SK-N-SH (cell line): ENCODE measurements around the gene DOCK8. TPM values are rescaled to one million over a fixed set of nuclear protein-coding genes. Genes with fewer than 3 reads are reported as not detected.

Source experiments
- CTCF ChIA-PET: fragments of 300-600, 350-600 bp; formaldehyde crosslinking; extraction: SDS; loops from one replicate; lab custom pipeline; 2021; lab: Yijun Ruan, JAX
- POLR2A ChIA-PET: fragments of 350-600 bp; sonication (Branson Sonifier 250); formaldehyde crosslinking; extraction: SDS; loops from one replicate; lab custom pipeline; 2020; ENCODE audit warnings: antibody characterized with exemption, inconsistent platforms; lab: Yijun Ruan, JAX
- DNase-seq: peaks from one replicate; pipeline ENCODE4 v3.0.0; 2012
- H2AFZ ChIP-seq: fragments of 200-600 bp; sonication (generic); 2 replicates; pipeline ENCODE4 v1.8.1; 2016; ENCODE audit warnings: antibody characterized with exemption, mild to moderate bottlenecking, low read depth
- H3F3A ChIP-seq: fragments of 200-600 bp; sonication (generic); replicated peaks from 2 replicates; pipeline ENCODE3; 2016; ENCODE audit warnings: antibody characterized with exemption, mild to moderate bottlenecking; ENCODE audit not compliant: insufficient read depth
- H3K27ac ChIP-seq, 2 experiments: fragments of 200-500 bp in 1 of 2; fragments of 200-600 bp in 1 of 2; sonication (Bioruptor generic) in 1 of 2; sonication (generic), shearing (Covaris generic) in 1 of 2; 2 replicates each; pipeline versions ENCODE4 v1.5.1 to v1.6.1; 2014 to 2016; ENCODE audit warnings: low read depth in 2 of 2, inconsistent platforms in 1 of 2, low read length in 1 of 2, mild to moderate bottlenecking in 1 of 2, mixed read lengths in 1 of 2
- H3K27me3 ChIP-seq: fragments of 200-600 bp; sonication (generic), shearing (Covaris generic); 2 replicates; pipeline ENCODE4 v1.6.1; 2016; ENCODE audit warnings: mixed run types; ENCODE audit not compliant: insufficient read depth
- H3K36me3 ChIP-seq, 2 experiments: fragments of 200-500 bp in 1 of 2; fragments of 200-600 bp in 1 of 2; sonication (Bioruptor generic) in 1 of 2; sonication (generic) in 1 of 2; replicated peaks in 1 of 2; 2 replicates each; pipeline versions ENCODE3 to v1.5.1; 2014 to 2016; ENCODE audit warnings: low read length in 1 of 2, mild to moderate bottlenecking in 1 of 2; ENCODE audit not compliant: insufficient read depth in 2 of 2, control insufficient read depth in 1 of 2
- H3K4me1 ChIP-seq, 2 experiments: fragments of 200-500 bp in 1 of 2; fragments of 200-600 bp in 1 of 2; sonication (Bioruptor generic) in 1 of 2; sonication (generic), shearing (Covaris generic) in 1 of 2; 2 replicates each; pipeline versions ENCODE4 v1.5.1 to v1.6.1; 2014 to 2016; ENCODE audit warnings: low read depth in 1 of 2, low read length in 1 of 2, mixed run types in 1 of 2; ENCODE audit not compliant: insufficient read depth in 2 of 2, control insufficient read depth in 1 of 2
- H3K4me2 ChIP-seq: fragments of 200-600 bp; sonication (generic), shearing (Covaris generic); 2 replicates; pipeline ENCODE4 v1.6.1; 2017; ENCODE audit warnings: mixed run types
- H3K4me3 ChIP-seq, 2 experiments: fragments of 200-500 bp in 1 of 2; fragments of 200-600 bp in 1 of 2; sonication (Bioruptor generic) in 1 of 2; sonication (generic), shearing (Covaris generic) in 1 of 2; 2 replicates each; pipeline versions ENCODE4 v1.5.1 to v1.8.1; 2014 to 2016; ENCODE audit warnings: low read depth in 2 of 2, inconsistent platforms in 1 of 2, low read length in 1 of 2, mild to moderate bottlenecking in 1 of 2, mixed read lengths in 1 of 2, moderate library complexity in 1 of 2
- H3K79me2 ChIP-seq: fragments of 200-600 bp; sonication (generic); 2 replicates; pipeline ENCODE4 v1.8.1; 2017; ENCODE audit warnings: mild to moderate bottlenecking; ENCODE audit not compliant: insufficient read depth
- H3K9ac ChIP-seq: fragments of 200-600 bp; sonication (generic); 2 replicates; pipeline ENCODE4 v1.6.1; 2017; ENCODE audit warnings: mixed run types
- H3K9me2 ChIP-seq: fragments of 200-600 bp; sonication (generic); 2 replicates; pipeline ENCODE4 v1.6.1; 2017; ENCODE audit warnings: mixed run types
- H3K9me3 ChIP-seq: fragments of 200-600 bp; sonication (generic); 2 replicates; pipeline ENCODE4 v1.6.1; 2017; ENCODE audit warnings: mixed run types, mild to moderate bottlenecking, moderate library complexity
- H4K20me1 ChIP-seq: fragments of 200-600 bp; sonication (generic); 2 replicates; pipeline ENCODE4 v1.6.1; 2017; ENCODE audit warnings: mild to moderate bottlenecking, mixed run types; ENCODE audit not compliant: insufficient read depth
- CHD2 ChIP-seq: fragments of 150-350 bp; IDR thresholded peaks from 2 replicates; pipeline ENCODE4 v1.6.1; 2018; ENCODE audit warnings: low read length; ENCODE audit not compliant: partially characterized antibody
- EP300 ChIP-seq, 2 experiments: IDR thresholded peaks; 2 replicates each; pipeline versions ENCODE4 v1.4.0 to v1.6.1; 2012; ENCODE audit warnings: borderline replicate concordance in 1 of 2, low read depth in 1 of 2, low read length in 1 of 2
- EZH2phosphoT487 ChIP-seq: fragments of 200-600 bp; sonication (generic); IDR thresholded peaks from 2 replicates; pipeline ENCODE4 v1.6.1; 2017; ENCODE audit warnings: low read depth, mixed run types, mild to moderate bottlenecking, antibody characterized with exemption, moderate library complexity, borderline replicate concordance
- FOSL2 ChIP-seq: IDR thresholded peaks from 2 replicates; pipeline ENCODE4 v1.4.0; 2012; ENCODE audit warnings: low read depth, mild to moderate bottlenecking, moderate library complexity, borderline replicate concordance
- FOXJ3 ChIP-seq: sonication (generic); formaldehyde crosslinking; IDR thresholded peaks from 2 replicates; pipeline ENCODE4 v1.5.1; 2020; ENCODE audit warnings: mild to moderate bottlenecking, missing genetic modification reagents
- GABPA ChIP-seq: IDR thresholded peaks from 2 replicates; pipeline ENCODE4 v1.4.0; 2012; ENCODE audit warnings: low read depth, mild to moderate bottlenecking
- IRF3 ChIP-seq: fragments of 150-350 bp; IDR thresholded peaks from 2 replicates; pipeline ENCODE4 v1.6.1; 2016; ENCODE audit warnings: mild to moderate bottlenecking, low read depth, low read length
- MAX ChIP-seq: IDR thresholded peaks from 2 replicates; pipeline ENCODE4 v1.4.0; 2012; ENCODE audit warnings: low read depth
- NRF1 ChIP-seq: IDR thresholded peaks from 2 replicates; pipeline ENCODE4 v1.6.1; 2012; ENCODE audit warnings: low read depth, mild to moderate bottlenecking, low read length
- RAD21 ChIP-seq: IDR thresholded peaks from 2 replicates; pipeline ENCODE4 v1.6.1; 2012; ENCODE audit warnings: mild to moderate bottlenecking, low read length
- RCOR1 ChIP-seq: fragments of 150-350 bp; IDR thresholded peaks from 2 replicates; pipeline ENCODE4 v1.6.1; 2017; ENCODE audit warnings: antibody characterized with exemption, low read length
- REST ChIP-seq: IDR thresholded peaks from 2 replicates; pipeline ENCODE4 v1.6.1; 2012; ENCODE audit warnings: mild to moderate bottlenecking, low read depth, low read length, moderate library complexity
- RFX5 ChIP-seq: IDR thresholded peaks from 2 replicates; pipeline ENCODE4 v1.6.1; 2012; ENCODE audit warnings: mild to moderate bottlenecking, improper control_type of control experiment, low read length
- SIN3A ChIP-seq: IDR thresholded peaks from 2 replicates; pipeline ENCODE4 v1.6.1; 2012; ENCODE audit warnings: low read depth, mild to moderate bottlenecking, low read length, moderate library complexity, borderline replicate concordance
- SMC3 ChIP-seq: IDR thresholded peaks from 2 replicates; pipeline ENCODE4 v1.6.1; 2012; ENCODE audit warnings: low read depth, low read length, improper control_type of control experiment
- TAF1 ChIP-seq: IDR thresholded peaks from 2 replicates; pipeline ENCODE4 v1.6.1; 2012; ENCODE audit warnings: low read depth, mild to moderate bottlenecking, low read length, moderate library complexity, borderline replicate concordance
- TCF12 ChIP-seq: IDR thresholded peaks from 2 replicates; pipeline ENCODE4 v1.4.0; 2012
- TEAD4 ChIP-seq: IDR thresholded peaks from 2 replicates; pipeline ENCODE4 v1.4.0; 2012; ENCODE audit warnings: mild to moderate bottlenecking, borderline replicate concordance; ENCODE audit not compliant: insufficient read depth
- USF2 ChIP-seq: fragments of 150-350 bp; IDR thresholded peaks from 2 replicates; pipeline ENCODE4 v1.6.1; 2017; ENCODE audit warnings: antibody characterized with exemption, low read length, low read depth, borderline replicate concordance
- ZBTB33 ChIP-seq: IDR thresholded peaks from 2 replicates; pipeline ENCODE4 v1.4.0; 2012; ENCODE audit warnings: low read depth, borderline replicate concordance
- WGBS: methylation state at CpG from one replicate; pipeline ENCODE4 v1.1.6; 2017; ENCODE audit warnings: low lambda C conversion rate; 5-methylcytosine and 5-hydroxymethylcytosine counted together
- polyA plus RNA-seq, 3 experiments: library from polyadenylated mRNA; depleted of rRNA; stranded (reverse); fragments of >200 nt; gene quantifications; 2 replicates each; pipeline ENCODE4 v1.2.3, GENCODE V29; 2012

DOCK8 gene
- polyA plus RNA-seq, 1 of the 3 experiments (the other 2 are of a cell fraction), result not detected

GRCh38 chr9:437066-437465 lies 222.4 kb downstream of the DOCK8 start:
- H3F3A ChIP-seq, result no peaks in the 10 kb centered on the region
- H3K4me2 ChIP-seq, result no peak overlapping the region
- H3K9me3 ChIP-seq, result no peaks in the 10 kb centered on the region
- H3K27ac ChIP-seq, result no peak overlapping the region
- ChIA-PET CTCF (no interaction called here), POLR2A (no interaction called here)
- H3K27me3 ChIP-seq, result peaks cover 7% of the 10 kb centered on the region
- no peaks in the 10 kb centered on the region for H3K36me3 ChIP-seq
- H3K9ac ChIP-seq, result no peak overlapping the region
- DNase-seq, result no peak
- TF ChIP-seq SIN3A, result no peak
- no peak for TF ChIP-seq FOSL2
- TF ChIP-seq EZH2phosphoT487, result no peak
- no peak for TF ChIP-seq NRF1
- TF ChIP-seq MAX, result no peak
- no peak for TF ChIP-seq SMC3
- no peak for TF ChIP-seq RCOR1
- no peak for TF ChIP-seq TCF12
- TF ChIP-seq RAD21, result no peak
- TF ChIP-seq GABPA, result no peak
- TF ChIP-seq ZBTB33, result no peak
- TF ChIP-seq FOXJ3 (CRISPR knock-in tag), result no peak
- TF ChIP-seq CHD2, result no peak
- TF ChIP-seq EP300 (IDR thresholded peaks at IDR 0.05; ENCODE audit: borderline replicate concordance in 1 of 2, low read depth in 1 of 2, low read length in 1 of 2), result no peak
- no peak for TF ChIP-seq TEAD4
- 6% methylated on average over 1 of the region's 1 CpG for WGBS
- no peak overlapping the region for H3K4me3 ChIP-seq
- H4K20me1 ChIP-seq, result no peaks in the 10 kb centered on the region
- H3K9me2 ChIP-seq, result no peaks in the 10 kb centered on the region
- H2AFZ ChIP-seq, result no peak overlapping the region
- H3K79me2 ChIP-seq, result no peaks in the 10 kb centered on the region
- no peaks in the 10 kb centered on the region for H3K4me1 ChIP-seq

- Histone ChIP-seq H3K4me1 (no peaks in the 10 kb centered on the region), H3F3A (no peaks in the 10 kb centered on the region), H3K9me3 (no peaks in the 10 kb centered on the region), H3K4me2 (no peak overlapping the region), H2AFZ (no peak overlapping the region), H3K79me2 (no peaks in the 10 kb centered on the region), H3K27ac (no peak overlapping the region), H3K36me3 (no peaks in the 10 kb centered on the region), H3K4me3 (no peak overlapping the region), H4K20me1 (no peaks in the 10 kb centered on the region), H3K9ac (no peak overlapping the region), H3K27me3 (peaks cover 7% of the 10 kb centered on the region), H3K9me2 (no peaks in the 10 kb centered on the region)
- TF ChIP-seq RFX5 (no peak), REST (no peak), RAD21 (no peak), IRF3 (no peak), USF2 (no peak), TEAD4 (no peak), TAF1 (no peak), NRF1 (no peak)
- no peak for DNase-seq
- ChIA-PET POLR2A (no interaction called here), CTCF (no interaction called here)
- 10% methylated on average over 1 of the region's 1 CpG for WGBS
Observed at GRCh38 chr9:437574-438001, 222.9 kb downstream of the DOCK8 start.
